Adrenal gland (tissue), 12 donors: ENCODE measurements around the gene KCNJ9. TPM values are rescaled to one million over a fixed set of nuclear protein-coding genes. Genes with fewer than 3 reads are reported as not detected.

Experiments
- DNase-seq, 7 donors: peaks; one replicate each; pipeline ENCODE4 v3.0.0-alpha.2; 2019 to 2020
- H3K27ac ChIP-seq, 5 donors: fragments of 200-600 bp; sonication (generic) in 4 of 5; 1 replicate in 3 of 5; 2 replicates in 2 of 5; pipeline versions ENCODE4 v1.5.1 to v1.8.0; 2016 to 2020; ENCODE audit warnings: mild to moderate bottlenecking in 1 of 5
- H3K27me3 ChIP-seq: fragments of 200-600 bp; 2 replicates; pipeline ENCODE4 v1.8.0; 2021
- H3K36me3 ChIP-seq, 2 donors: fragments of 200-600 bp; replicated peaks in 1 of 2; 1 replicate in 1 of 2; 2 replicates in 1 of 2; pipeline versions ENCODE4 v1.5.1 to v1.8.0; 2018 to 2022
- H3K4me1 ChIP-seq, 2 donors: fragments of 200-600 bp; replicated peaks in 1 of 2; 1 replicate in 1 of 2; 2 replicates in 1 of 2; pipeline versions ENCODE4 v1.5.1 to v1.8.0; 2018 to 2021
- H3K4me3 ChIP-seq, 4 donors: fragments of 200-600 bp; sonication (generic) in 3 of 4; one replicate each; pipeline ENCODE4 v1.5.1; 2016 to 2018
- H3K9me3 ChIP-seq, 3 donors: fragments of 200-600 bp; sonication (generic) in 1 of 3; replicated peaks in 1 of 3; 1 replicate in 2 of 3; 2 replicates in 1 of 3; pipeline versions ENCODE4 v1.5.1 to v1.8.0; 2016 to 2021
- CTCF ChIP-seq, 6 experiments: fragments of 450-650 bp in 4 of 6; fragments of 200-600 bp in 2 of 6; sonication (generic) in 1 of 6; IDR thresholded peaks; 1 replicate in 5 of 6; 2 replicates in 1 of 6; pipeline versions ENCODE4 v1.5.1 to v1.8.0; 2016 to 2021; ENCODE audit warnings: antibody characterized with exemption in 6 of 6, mild to moderate bottlenecking in 2 of 6, moderate library complexity in 1 of 6
- POLR2A ChIP-seq, 2 donors: fragments of 450-650 bp; IDR thresholded peaks; one replicate each; pipeline ENCODE4 v1.6.1; 2017; ENCODE audit warnings: antibody characterized with exemption in 2 of 2, mild to moderate bottlenecking in 2 of 2, moderate library complexity in 1 of 2
- WGBS, 4 donors: extraction: QIAGEN DNeasy Blood & Tissue Kit in 2 of 4; methylation state at CpG; one replicate each; pipeline versions ENCODE4 v1.1.5 to v1.1.7; 2013 to 2017; 5-methylcytosine and 5-hydroxymethylcytosine counted together
- intact Hi-C, 2 donors: fragments of 100-400 bp; cut with DNase I; formaldehyde crosslinking; loops; one replicate each; pipeline versions ENCODE4 v1.14.1 to v1.15.0; 2022 to 2023
- polyA plus RNA-seq, 3 donors: library from polyadenylated mRNA; stranded (reverse); fragments of 200-250 nt in 2 of 3; fragments of 350-450 nt in 1 of 3; fragmentation: Illumina TruSeq in 1 of 3; extraction: RNeasy Lipid Tissue Mini Kit (QIAGEN cat#74804) in 1 of 3; gene quantifications; one replicate each; pipeline ENCODE4 v1.2.3, GENCODE V29; 2013 to 2014
- total RNA-seq, 9 donors: library from RNA; depleted of rRNA in 4 of 9; stranded (reverse); fragments of >200 nt in 4 of 9; fragments of 120-200 nt in 1 of 9; fragmentation: NEBNext Ultra II Directional in 1 of 9; extraction: Animal tissue kit (Norgen Biotek cat#: 25700) in 1 of 9; gene quantifications; one replicate each; pipeline versions ENCODE4 v1.1.0 to v1.2.4, GENCODE V29; 2013 to 2023
- donor health status: healthy with polysubstance abuse.
- donor health status: Bipolar disorder and iron deficiency.
- donor health status: DM: yes; HTN: yes; CAD: no.
- donor health status: DM: no; HTN: no; CAD: no.
- donor health status: DM: no; HTN: no; CAD: no.
- donor health status: DM: yes; HTN: yes; CAD: no.

The KCNJ9 gene
- total and polyA plus RNA-seq, 12 donors = 0.14 to 1.1 (median 0.22) TPM; not detected in 6

GRCh38 chr1:160080381-160081100 is 797 bp upstream of the KCNJ9 start:
- no peak for DNase-seq
- H3K27ac ChIP-seq = no peak overlapping the region
- no peak overlapping the region for H3K4me3 ChIP-seq
- no peak for TF ChIP-seq CTCF (IDR thresholded peaks at IDR 0.05)
- no peak for TF ChIP-seq POLR2A (IDR thresholded peaks at IDR 0.05)
- peaks cover 34% of the 10 kb centered on the region for H3K27me3 ChIP-seq
- H3K36me3 ChIP-seq = no peaks in the 10 kb centered on the region
- WGBS, 4 donors = 59 to 63% (median 61%) methylated on average over 6 of the region's 6 CpGs
- H3K9me3 ChIP-seq = no peaks in the 10 kb centered on the region
- peaks cover 0 to 4% of the 10 kb centered on the region in 2 donors for H3K4me1 ChIP-seq
- intact Hi-C loops = no loop called here

- no peak for DNase-seq
- Histone ChIP-seq H3K36me3 (no peaks in the 10 kb centered on the region), H3K9me3 (no peaks in the 10 kb centered on the region), H3K4me1 (peaks cover 0 to 4% of the 10 kb centered on the region in 2 donors), H3K27ac (no peak overlapping the region), H3K27me3 (peaks cover 34% of the 10 kb centered on the region), H3K4me3 (no peak overlapping the region)
- intact Hi-C loops = no loop called here
- WGBS, 4 donors = 55 to 69% (median 58%) methylated on average over 2 of the region's 2 CpGs; no CpG with 5 or more reads in 1 of the 4 donors
- TF ChIP-seq CTCF (IDR thresholded peaks at IDR 0.05) = no peak
- TF ChIP-seq POLR2A (IDR thresholded peaks at IDR 0.05) = no peak
Measured at GRCh38 chr1:160082487-160082886, 1.1 kb downstream of the KCNJ9 start.

- TF ChIP-seq POLR2A (IDR thresholded peaks at IDR 0.05) = no peak
- TF ChIP-seq CTCF (IDR thresholded peaks at IDR 0.05) = no peak
- H3K27me3 ChIP-seq = peaks cover 34% of the 10 kb centered on the region
- intact Hi-C loops = no loop called here
Measured at GRCh38 chr1:160082926-160083325, 1.6 kb downstream of the KCNJ9 start.

GRCh38 chr1:160083968-160084770 is 2.8 kb downstream of the KCNJ9 start:
- H3K9me3 ChIP-seq = no peaks in the 10 kb centered on the region
- peak; percentile 46 to 85 (median 72) for DNase-seq
- no peak overlapping the region for H3K27ac ChIP-seq
- peaks cover 34% of the 10 kb centered on the region for H3K27me3 ChIP-seq
- TF ChIP-seq POLR2A (IDR thresholded peaks at IDR 0.05) = no peak
- TF ChIP-seq CTCF (IDR thresholded peaks at IDR 0.05) = peak; percentile 41 to 62 (median 56)
- no peaks in the 10 kb centered on the region for H3K36me3 ChIP-seq
- peaks cover 0 to 4% of the 10 kb centered on the region in 2 donors for H3K4me1 ChIP-seq
- 15 to 65% (median 28%) methylated on average over 22 to 96 of the region's 96 CpGs for WGBS, 4 donors
- H3K4me3 ChIP-seq = peak overlapping the region in 1 of 4 donors; percentile 45
- intact Hi-C loops = loop anchor here in 1 of 2 donors (2.0 kb wide), 1 partner anchor 37 kb away; no protein-coding TSS in a partner anchor

More at GRCh38 chr1:160082926-160083325, 1.6 kb downstream of the KCNJ9 start:
- 63 to 73% (median 65%) methylated on average over 3 of the region's 3 CpGs for WGBS, 4 donors
- DNase-seq = no peak
- H3K27ac ChIP-seq = no peak overlapping the region
- peaks cover 0 to 4% of the 10 kb centered on the region in 2 donors for H3K4me1 ChIP-seq
- H3K36me3 ChIP-seq = no peaks in the 10 kb centered on the region
- no peaks in the 10 kb centered on the region for H3K9me3 ChIP-seq
- H3K4me3 ChIP-seq = no peak overlapping the region
